Measurements from ENCODE around the gene RHOA. TPM values are rescaled to one million over a fixed set of nuclear protein-coding genes. Genes with fewer than 3 reads are reported as not detected.
A peak's percentile ranks its signal among the peaks of the same experiment; 100 is the strongest.

The RHOA gene
- total and polyA plus RNA-seq, 10 of the 15 experiments (the other 5 are each of a cell fraction or from before 2014, with no cell fraction given): 246 to 1,049 (median 515) TPM

DNA sequence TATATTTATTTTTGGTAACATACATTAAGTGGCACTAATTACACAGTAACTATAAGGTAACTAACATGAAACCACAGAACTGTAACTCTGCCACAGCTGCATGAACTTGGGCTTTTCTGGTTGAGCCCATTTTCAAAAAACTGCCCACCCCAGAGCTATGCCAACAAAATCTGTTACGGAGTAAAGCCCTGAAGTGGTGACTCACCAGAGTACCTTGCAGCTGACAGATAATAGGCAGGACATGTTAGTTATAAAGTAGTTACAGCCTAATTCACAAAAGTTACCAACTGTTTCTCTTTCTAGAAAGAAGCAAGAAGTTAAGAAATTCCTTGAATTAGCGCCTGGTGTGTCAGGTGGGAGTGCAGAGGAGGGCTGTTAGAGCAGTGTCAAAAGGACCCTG is 52.2 kb downstream of the RHOA start (continued):
- TF ChIP-seq CBFB (IDR thresholded peaks at IDR 0.05; ENCODE audit: low read depth): no peak
- TF ChIP-seq, protein P1, sequence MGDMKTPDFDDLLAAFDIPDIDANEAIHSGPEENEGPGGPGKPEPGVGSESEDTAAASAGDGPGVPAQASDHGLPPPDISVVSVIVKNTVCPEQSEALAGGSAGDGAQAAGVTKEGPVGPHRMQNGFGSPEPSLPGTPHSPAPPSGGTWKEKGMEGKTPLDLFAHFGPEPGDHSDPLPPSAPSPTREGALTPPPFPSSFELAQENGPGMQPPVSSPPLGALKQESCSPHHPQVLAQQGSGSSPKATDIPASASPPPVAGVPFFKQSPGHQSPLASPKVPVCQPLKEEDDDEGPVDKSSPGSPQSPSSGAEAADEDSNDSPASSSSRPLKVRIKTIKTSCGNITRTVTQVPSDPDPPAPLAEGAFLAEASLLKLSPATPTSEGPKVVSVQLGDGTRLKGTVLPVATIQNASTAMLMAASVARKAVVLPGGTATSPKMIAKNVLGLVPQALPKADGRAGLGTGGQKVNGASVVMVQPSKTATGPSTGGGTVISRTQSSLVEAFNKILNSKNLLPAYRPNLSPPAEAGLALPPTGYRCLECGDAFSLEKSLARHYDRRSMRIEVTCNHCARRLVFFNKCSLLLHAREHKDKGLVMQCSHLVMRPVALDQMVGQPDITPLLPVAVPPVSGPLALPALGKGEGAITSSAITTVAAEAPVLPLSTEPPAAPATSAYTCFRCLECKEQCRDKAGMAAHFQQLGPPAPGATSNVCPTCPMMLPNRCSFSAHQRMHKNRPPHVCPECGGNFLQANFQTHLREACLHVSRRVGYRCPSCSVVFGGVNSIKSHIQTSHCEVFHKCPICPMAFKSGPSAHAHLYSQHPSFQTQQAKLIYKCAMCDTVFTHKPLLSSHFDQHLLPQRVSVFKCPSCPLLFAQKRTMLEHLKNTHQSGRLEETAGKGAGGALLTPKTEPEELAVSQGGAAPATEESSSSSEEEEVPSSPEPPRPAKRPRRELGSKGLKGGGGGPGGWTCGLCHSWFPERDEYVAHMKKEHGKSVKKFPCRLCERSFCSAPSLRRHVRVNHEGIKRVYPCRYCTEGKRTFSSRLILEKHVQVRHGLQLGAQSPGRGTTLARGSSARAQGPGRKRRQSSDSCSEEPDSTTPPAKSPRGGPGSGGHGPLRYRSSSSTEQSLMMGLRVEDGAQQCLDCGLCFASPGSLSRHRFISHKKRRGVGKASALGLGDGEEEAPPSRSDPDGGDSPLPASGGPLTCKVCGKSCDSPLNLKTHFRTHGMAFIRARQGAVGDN (IDR thresholded peaks at IDR 0.05): no peak

DNA sequence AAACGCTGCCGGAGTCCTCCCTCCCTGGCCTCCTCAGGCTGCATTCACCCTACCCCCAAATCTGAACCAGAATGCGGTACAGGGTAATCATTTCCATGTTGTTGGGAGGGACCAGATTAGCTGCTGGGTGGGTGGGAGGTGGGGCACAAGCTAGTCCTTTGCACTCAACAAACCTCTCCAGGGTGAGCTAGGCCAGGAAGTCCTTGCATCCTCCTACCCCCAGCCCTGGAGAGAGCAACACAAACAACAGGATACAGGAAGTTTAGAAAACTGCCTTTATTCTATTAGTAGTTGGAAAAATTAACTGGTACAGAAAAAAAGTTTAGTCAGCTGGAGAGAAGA is 52.9 kb downstream of the RHOA start:
- Histone ChIP-seq H2AFZ (ENCODE audit: control insufficient read depth, low read depth, low read length) (peak overlapping the region; percentile 71; the same call in 1 of the 2 replicates), H3K4me1 (ENCODE audit: control insufficient read depth, insufficient read depth, low read length) (peaks cover 11% of the 10 kb centered on the region), H3K4me3 (peak overlapping the region; percentile 57; the same call in 1 of the 2 replicates), H3K27me3 (replicated peaks in 1 of 2; ENCODE audit: control insufficient read depth in 2 of 2, insufficient read depth in 2 of 2, low read length in 1 of 2) (no peaks in the 10 kb centered on the region), H3K9ac (ENCODE audit: control insufficient read depth, insufficient read depth, low read length) (peak overlapping the region; percentile 94), H3K36me3 (ENCODE audit: control insufficient read depth in 2 of 2, insufficient read depth in 2 of 2, low read length in 1 of 2) (peaks cover 14 to 30% of the 10 kb centered on the region in 2 experiments), H3K9me3 (replicated peaks; ENCODE audit: control insufficient read depth, insufficient read depth, low read length) (no peaks in the 10 kb centered on the region), H3K27ac (ENCODE audit: control insufficient read depth, insufficient read depth) (peak overlapping the region; percentile 96), H3K79me2 (ENCODE audit: control insufficient read depth, insufficient read depth, low read length) (peaks cover 27% of the 10 kb centered on the region), H4K20me1 (ENCODE audit: control insufficient read depth, insufficient read depth) (no peaks in the 10 kb centered on the region), H3K4me2 (ENCODE audit: control insufficient read depth, insufficient read depth) (peak overlapping the region; percentile 86)
- CTCF ChIA-PET: interaction anchor here (0.7 to 4.1 kb wide), 6 partner anchors 8 to 50 kb away, joined by 3 to 32 read pairs (median 4); partner anchors contain the start of gene USP4
- 33% methylated on average over 3 of the region's 3 CpGs for WGBS (ENCODE audit: insufficient coverage, insufficient replicate concordance, low lambda C conversion rate, missing lambda C conversion rate)
- BruUV-seq (replicated peaks): no TSS peak
- no peak for DNase-seq (ENCODE audit: low read depth, low spot score)
- in situ Hi-C loops (cut with MboI): no loop called here
- intact Hi-C loops (cut with micrococcal nuclease; ENCODE audit: unreplicated experiment): loop anchor here (1.0 to 5.0 kb wide), 2 partner anchors 19 to 48 kb away; partner anchors contain the start of gene USP4
- ATAC-seq: peak; percentile 29; the same call in 2 of the 3 replicates
- TF ChIP-seq TBL1XR1 (IDR thresholded peaks at IDR 0.05; ENCODE audit: low read depth, low read length) (no peak), NRF1 (conservative IDR thresholded peaks at IDR 0.05; ENCODE audit: low read depth, low read length) (no peak), NFXL1 (IDR thresholded peaks at IDR 0.05; ENCODE audit: borderline replicate concordance) (peak; percentile 20)
- RAD21 ChIA-PET (ENCODE audit: unreplicated experiment): interaction anchor here (0.7 to 2.9 kb wide), 8 partner anchors 14 to 105 kb away, joined by 3 to 31 read pairs (median 5); partner anchors contain the start of genes RHOA, TCTA and USP4
- FAIRE-seq: no peak
- POLR2A ChIA-PET: interaction anchor here (0.5 to 4.2 kb wide), 14 partner anchors 14 to 265 kb away, joined by 3 to 40 read pairs (median 4); partner anchors contain the start of genes NICN1, QRICH1, RHOA and USP19
- SMC1A ChIA-PET (ENCODE audit: uncharacterized antibody, unreplicated experiment): interaction anchor here (0.8 to 5.0 kb wide), 9 partner anchors 14 to 90 kb away, joined by 3 to 34 read pairs (median 5); partner anchors contain the start of genes RHOA, TCTA and USP4
